ENCODE results near the gene GMCL1.

GRCh38 chr2:69902213-69902922, 72.9 kb downstream of the GMCL1 start:
- TF ChIP-seq CTCF (IDR thresholded peaks at IDR 0.05) (no peak), NR2C2 (CRISPR knock-in tag; IDR thresholded peaks at IDR 0.05) (no peak)
